GM18867 (cell line): ENCODE results near the gene ZNF716.
"Not testable (repeated sequence)": the region's sequence is repeated elsewhere in the genome, so short reads cannot be mapped to it uniquely, and the experiment has no call there.

ENCODE experiments used
- ATAC-seq: cut with Tn5 transposase; IDR thresholded peaks from one replicate; pipeline ENCODE4 v1.9.1; 2021; ENCODE audit warnings: mild to moderate bottlenecking, moderate library complexity; ENCODE audit not compliant: unreplicated experiment

The ZNF716 gene

DNA sequence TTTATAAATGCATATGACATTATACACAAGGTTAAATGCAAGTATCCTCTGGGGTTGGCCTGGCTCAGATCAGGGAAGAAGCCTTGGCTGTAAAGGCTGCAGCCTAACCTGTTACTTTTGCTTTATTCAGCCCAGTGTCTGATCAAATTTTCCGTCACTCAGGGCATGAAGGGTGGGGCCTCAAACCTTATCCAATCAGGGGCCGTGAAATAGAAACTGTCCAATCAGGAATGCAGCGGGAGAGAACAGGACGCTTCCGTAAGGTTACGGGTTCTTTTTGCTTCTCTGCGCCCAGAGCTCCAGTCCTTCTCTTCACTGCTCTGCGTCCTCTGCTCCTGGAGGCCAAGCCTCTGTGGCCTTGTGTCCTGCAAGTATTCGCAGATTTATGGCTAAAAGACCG is at the start of gene ZNF716:
TSS of gene ZNF716 (plus strand) at position 274 of the 400 bp plus-strand sequence. CDS start at position 386, 112 bp downstream.
- ATAC-seq = no peak

DNA sequence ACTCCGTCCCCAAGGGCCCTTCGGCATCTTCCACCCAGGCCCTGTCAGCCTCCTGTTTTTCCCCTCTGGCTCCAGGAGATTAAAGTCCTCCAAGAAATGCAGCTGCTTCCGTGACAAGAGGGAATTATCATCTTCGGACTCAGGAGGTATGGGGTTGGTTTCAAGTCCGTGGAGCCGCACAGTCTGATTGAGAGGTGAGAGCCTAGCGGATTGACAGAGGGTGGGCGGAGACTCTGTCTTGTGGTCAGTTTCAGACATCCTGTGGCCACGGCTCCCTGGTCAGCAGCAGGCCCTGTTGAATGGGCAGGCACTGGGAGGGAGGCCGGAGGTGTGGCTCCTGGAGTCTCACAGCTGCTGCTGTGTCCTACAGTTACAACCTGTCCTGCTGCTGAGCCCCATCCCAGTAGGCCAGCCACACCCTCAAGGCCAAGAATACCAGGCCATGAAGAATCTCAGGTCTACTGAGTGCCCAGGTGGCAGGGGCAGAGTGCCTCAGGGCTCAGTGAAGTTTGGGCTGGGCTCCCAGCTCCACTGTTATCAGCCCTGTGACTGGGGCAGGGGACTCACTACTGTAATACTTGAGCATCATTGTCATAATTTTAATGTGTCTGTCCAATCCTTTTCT is 49.3 kb upstream of the ZNF716 start:
- ATAC-seq = no peak

DNA sequence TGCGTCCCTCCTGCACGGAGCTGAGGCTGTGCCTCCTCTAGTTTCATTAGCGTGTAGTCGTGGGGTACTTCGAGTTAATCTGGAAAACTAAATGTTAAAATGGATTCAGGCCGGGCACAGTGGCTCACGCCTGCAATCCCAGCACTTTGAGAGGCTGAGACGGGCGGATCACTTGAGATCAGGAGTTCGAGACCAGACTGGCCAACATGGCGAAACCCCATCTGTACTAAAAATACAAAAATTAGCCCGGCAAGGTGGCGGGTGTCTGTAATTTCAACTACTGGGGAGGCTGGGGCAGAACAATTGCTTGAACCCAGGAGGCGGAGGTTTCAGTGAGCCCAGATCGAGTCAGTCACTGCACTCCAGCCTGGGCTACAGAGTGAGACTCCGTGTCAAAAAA is 46.9 kb upstream of the ZNF716 start:
- ATAC-seq = not testable (repeated sequence)

DNA sequence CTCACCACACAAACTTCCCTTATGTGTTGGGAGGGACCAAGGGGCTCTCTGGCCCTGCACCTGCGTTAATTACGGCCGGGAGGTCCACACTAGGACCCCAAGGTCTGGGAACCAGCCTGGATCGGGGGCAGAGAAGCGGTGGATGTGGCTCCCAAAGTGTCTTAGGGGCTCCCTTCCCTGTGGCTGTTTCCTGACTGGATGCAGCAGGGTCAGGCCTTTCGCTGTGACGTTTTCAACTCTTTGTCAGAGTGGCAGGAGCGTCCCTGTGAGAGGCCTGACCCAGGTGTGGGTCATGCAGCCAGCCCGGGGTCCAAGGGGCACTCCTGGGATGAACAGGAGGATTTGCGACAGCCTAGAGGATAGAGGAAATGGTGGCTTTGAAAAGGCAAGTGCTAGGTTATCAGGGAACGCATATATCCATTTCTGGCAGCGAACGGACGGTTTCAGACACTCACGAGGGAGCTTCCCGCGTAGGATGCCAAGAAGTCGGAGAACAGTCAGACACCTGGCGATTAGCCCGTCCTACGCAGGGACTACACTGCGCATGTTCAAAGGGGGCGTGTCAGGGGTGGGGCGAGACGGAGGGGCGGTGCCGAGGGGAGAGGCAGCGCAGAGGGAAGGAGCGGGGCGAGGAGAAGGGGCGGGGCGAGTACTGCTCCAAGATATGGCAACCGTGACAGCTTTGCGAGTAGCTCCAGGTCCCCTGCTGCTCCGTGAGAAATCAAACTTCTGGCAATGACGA is 46.2 kb upstream of the ZNF716 start:
- no peak for ATAC-seq

DNA sequence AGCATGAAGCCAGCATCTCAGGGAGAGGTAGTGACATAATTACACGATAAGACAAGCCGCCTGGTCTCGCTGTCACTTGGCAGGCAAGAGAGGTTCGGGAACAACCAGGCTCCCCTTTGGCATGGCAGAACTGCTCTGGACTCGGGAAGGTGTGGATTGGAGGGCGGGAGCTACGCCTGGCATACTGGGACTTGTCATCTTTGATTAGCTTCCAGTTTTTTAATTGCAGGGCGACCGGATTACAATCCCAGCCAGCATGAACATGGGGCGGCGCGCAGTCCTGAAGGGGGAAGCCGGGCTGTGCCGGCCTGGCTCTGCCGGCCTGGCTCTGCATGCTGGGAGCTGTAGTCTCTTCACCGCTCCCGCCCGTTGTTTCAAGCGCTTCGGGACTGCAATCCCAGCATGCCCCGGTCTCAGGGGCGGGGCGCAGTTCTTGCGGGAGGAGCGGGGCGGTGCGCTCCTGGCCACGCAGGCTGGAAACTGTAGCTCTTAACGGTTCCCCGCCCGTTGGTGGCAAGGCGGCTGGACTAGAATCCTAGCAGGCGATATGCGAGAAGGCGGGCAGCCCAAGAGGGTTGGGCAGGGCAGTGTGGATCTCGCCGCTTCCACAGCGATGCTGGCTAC is 45.5 kb upstream of the ZNF716 start:
- ATAC-seq = no peak

DNA sequence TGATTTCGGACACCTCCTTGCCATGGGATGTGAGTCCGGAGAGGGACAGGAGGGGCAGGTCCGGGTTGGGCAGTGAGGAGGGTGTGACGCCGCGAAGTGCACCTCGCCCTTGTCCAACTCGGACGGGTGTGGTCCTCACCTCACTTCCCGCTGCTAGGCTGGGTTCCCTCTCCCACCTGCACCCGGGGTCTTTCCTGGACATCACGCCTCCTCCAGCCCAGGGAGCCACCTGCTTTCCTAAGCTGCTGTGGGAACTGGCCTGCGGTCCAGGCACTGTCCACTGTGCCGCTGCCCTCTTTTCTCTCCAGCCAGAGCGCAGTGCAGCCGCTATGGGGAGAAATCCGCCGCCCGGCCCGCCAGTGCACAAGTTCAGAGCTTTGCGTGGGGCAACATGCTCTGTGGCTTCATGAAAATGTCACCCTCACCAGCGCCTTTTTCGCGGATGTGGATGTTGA is 45.0 kb upstream of the ZNF716 start:
- ATAC-seq = no peak

DNA sequence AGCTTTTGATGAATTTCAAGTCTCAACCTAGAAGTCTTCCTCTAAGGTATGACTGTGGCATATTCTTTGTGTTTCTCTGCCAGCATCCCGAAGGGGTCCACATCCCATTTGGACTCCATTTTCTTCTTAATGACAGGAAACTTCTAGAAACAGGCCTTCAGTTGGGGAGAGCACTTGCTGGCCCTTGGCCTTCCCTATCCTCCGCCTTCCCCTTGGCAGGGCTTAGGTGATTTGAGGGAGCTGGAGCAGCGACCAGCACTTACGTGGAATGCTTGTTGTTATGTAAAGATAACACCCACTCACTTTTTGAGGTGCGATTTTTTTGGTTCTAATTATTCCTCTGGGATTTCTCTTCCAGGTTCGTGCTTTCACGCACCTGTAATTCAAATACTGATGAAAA is 42.9 kb upstream of the ZNF716 start:
- ATAC-seq = no peak

DNA sequence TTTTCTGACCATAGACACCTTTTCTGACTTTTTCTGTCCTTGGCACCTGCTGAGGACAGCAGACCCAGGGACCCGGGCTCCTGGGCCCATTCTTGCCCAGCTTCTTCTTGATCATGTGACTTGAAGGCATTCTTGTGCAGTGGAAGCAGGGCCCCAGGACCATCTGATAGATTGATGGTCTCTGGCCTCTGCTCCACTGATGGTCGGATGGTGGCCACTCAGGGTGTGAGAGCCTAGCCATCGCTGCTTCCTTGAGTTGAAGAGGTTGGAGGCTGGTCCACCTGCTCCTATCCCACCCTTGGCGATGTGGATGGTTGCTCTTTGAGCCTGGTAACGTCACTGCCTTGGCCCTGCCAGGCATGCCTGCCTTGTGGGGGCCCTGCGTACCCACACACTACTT is 37.8 kb upstream of the ZNF716 start:
- ATAC-seq = no peak

DNA sequence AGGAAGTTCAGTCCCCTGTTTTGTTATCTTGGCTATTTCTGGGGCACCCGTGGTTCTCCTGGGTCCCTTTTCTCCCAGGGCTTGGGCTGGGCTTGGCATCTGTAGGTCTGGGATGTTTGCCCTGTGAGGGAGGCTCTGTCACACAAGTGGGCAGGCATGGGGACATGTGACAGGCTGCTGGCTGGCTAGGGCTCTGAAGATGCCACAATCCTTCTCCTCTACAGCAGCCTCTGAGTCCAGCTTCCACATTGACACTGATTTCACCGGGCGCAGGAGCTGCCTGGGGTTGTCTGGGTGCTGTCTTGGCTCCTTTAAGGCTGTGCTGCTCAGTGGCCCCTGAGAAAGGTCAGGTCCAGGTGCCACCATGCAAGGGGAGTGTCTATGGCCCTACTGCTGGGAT is 37.4 kb upstream of the ZNF716 start:
- ATAC-seq = no peak

DNA sequence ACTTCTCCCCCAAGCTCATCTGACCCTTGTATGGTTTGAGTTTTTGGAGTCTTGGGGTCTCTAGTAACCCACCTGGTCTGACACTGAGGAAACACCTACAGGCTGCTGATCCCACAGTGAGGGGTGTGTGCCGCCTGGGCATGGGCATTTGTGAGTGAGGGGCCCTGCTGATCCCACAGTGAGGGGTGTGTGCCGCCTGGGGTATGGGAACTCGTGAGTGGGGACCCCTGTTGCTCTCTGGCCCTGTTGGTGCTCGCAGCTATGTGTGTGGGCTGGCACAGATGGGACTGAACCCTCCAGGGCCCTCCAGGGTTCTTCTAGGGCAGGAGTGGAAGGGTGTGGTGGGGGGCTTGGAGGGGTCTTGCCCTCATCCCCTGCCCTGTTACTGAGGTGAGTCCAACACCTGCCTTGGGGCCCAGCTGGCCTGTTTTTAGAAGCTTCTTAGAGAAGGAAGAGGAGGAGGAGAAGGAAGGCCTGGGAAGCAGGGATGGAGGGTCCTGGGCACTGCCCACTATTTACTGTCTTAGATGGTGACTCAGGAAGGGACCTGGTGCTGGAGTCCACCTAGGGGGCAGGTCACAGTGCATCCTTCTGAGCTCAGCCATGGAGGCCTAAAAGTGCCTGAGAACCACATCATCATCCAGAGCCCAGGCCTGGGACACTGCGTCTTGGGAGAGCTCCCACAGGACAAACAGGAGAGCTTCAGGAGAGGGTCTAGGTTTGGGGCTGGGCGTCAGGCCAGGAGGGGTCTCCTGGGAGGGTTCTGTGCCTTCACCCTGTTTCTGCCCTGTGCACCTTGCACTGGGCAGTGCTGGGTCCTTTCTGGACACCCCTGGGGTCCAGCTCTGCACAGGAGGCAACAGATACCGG is 36.2 kb upstream of the ZNF716 start:
- no peak for ATAC-seq

DNA sequence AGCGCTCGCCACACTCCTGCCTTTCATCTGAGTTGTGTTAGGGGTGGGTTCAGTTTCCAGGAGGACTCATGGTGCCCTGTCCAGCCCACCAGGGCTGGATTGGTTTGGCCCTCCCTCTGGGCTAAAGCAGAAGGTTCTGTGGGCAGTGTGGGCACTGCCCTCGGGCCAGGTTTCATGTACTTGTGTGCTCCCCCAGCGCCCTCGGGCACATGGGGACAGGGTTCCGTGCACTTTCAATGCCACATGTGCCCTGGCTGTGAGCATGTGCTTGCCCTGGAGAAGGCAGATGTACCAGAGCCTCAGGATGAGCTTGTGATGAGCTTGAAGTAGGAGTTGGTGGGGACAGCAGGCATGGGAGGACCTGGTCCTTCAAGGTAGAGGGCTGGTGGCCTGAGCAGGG is 35.6 kb upstream of the ZNF716 start:
- no peak for ATAC-seq

DNA sequence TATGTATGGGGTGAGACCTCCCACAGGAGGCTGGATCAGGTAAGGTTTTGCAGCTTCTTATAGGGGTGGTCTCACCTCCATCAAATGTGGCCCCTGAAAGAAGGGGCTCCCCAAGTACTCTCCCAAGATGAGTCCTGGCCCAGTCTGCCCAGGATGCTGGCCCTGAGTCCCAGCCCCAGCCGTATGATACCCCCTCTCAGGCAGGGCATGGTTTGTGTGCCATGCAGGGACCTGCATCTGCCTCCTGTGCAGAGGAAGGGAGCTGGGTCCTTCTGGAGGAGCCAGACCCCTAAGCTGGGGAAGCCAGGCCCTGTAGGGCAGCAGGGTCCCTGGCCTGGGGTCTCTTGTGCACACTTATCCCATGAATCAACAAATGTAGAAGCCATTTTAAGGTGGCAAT is 35.1 kb upstream of the ZNF716 start:
- no peak for ATAC-seq

DNA sequence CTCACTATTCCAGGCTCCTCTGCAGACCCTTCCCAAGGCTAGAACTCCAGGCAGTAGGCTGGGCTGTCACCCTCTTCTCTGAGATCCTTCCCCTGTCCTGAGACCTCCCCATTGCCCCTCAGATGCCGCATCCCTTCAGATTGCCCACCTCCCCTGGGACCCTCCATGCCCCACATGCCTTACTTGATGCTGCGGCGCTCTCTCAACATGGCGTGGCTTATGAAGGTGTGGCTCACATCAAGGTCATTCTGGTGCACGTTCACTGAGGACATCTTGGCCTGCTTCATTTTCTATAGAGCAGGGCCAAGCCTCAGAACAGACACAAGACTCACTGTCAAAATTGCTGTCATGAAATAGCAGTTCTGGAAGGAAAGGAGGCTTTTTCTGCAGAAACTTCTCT is 34.7 kb upstream of the ZNF716 start:
- no peak for ATAC-seq

DNA sequence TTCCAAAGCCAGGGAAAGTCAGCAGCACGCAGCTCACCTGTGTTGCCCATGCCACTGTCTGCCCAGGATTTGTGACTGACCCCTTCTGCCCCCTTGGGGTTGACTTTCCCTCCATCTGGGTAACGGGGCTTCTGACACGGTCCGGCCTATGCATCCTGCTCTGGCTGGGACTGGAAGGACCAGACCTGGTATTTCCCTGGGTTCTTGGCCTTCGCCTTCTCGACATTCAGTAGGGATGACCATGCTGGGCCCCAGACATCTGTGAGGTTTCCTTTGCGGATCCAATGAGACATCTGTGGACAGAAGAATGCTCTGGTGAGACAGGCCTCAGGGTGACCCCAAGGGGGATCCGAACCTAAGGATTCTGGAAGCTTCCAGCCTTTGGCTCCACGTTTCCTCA is 34.2 kb upstream of the ZNF716 start:
- no peak for ATAC-seq

DNA sequence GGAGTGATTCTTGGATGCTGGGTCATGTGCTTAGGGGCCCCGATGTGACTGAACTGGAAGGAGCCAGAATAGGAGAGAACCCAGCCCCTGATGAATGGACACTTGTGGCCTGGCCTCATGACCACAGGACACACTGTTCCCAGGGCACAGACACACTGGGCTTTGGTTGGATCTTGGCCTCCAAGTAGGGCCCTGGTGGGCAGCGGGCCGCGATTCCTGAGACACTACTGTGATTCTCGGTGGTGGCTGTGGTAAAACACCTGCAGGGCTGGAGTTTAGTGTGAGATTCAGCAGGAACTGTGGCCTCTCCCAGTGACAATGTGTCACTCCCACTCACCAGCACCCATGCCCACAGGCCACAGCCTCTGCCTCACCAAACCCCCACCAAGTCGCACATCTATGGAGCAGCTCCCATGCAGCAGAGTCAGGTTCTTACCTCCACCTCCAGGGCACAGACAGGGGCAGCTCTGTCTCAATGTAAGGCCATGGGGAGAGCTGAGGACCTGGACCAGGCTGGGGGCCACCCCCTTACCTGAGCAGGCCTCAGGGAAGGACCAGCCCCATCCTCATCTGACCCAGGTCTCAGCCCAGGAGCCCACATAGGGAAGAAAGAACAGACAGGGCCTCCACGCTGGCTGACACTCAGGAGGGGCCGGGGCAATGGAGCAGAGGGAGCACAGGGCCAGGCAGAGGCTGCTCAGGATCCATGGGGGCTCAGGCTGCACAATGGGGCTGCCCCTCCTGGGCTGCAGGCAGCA is 33.2 kb upstream of the ZNF716 start:
- no peak for ATAC-seq

DNA sequence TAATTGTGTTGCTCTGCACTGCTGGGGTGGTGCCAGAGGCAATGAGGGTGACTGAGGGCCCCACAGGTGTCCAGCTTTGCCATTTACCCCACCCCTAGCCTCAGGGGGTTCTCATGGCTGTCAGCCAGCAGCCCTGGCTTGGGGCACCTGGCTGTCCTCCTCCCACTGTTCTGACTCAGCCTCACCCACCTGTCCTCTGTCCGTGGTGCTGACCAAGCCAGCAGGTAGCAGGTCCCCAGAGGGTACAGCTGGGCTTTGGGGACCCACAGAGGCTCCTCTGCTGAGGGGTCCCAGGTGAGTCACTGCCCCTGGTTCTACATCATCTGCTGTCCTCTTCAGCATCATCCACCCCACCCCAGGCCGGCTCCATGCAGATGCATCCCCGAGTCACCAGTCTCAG is 32.2 kb upstream of the ZNF716 start:
- no peak for ATAC-seq

DNA sequence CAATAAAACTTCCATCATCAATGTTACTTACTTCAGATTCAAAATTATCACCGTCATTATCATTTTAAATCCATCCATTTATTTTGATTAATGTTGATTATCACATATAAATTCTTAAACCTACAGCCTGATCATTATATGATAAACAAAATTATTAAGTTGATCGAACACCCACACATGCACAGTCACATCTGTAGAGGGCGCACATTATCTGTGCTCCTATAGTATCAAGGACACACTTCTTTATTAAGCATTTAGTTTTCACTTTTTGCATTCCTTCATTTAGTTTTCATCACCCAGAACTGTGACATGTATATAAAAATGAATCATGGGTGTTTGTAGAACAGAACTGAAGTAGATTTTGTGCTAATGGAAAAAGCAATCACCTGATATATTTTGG is 26.2 kb upstream of the ZNF716 start:
- ATAC-seq = no peak

DNA sequence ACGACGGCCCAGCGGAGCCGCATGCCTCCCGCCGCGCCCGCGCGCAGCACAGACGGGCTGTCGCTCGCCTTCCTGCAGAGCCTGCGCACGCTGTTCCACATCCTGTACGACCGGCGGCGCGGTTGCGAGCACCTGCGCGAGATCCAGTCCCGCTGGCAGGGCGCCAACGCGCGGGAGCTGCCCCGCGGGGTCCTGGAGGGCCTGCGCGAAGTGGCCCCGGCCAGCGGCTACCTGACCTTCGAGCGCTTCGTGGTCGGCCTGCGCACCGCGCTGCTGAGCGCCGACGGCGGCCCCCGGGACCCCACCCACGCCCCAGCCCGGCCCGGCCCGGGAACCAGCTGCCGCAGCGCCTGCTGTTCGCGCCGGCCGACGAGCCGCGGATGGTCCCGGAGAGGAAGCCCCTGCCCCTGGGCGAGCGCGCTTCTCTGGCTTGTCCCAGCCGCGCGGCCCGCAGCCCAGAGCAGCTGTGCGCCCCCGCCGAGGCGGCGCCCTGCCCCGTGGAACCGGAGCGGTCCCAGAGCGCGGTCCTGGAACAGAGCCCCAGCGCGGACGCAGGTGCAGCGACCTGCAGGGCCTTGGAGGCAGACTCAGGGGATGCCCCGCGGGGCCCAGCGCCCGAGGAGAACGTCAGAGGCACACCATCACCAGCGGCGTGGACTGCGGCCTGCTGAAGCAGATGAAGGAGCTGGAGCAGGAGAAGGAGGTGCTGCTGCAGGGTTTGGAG is 25.3 kb upstream of the ZNF716 start:
- ATAC-seq = no peak

DNA sequence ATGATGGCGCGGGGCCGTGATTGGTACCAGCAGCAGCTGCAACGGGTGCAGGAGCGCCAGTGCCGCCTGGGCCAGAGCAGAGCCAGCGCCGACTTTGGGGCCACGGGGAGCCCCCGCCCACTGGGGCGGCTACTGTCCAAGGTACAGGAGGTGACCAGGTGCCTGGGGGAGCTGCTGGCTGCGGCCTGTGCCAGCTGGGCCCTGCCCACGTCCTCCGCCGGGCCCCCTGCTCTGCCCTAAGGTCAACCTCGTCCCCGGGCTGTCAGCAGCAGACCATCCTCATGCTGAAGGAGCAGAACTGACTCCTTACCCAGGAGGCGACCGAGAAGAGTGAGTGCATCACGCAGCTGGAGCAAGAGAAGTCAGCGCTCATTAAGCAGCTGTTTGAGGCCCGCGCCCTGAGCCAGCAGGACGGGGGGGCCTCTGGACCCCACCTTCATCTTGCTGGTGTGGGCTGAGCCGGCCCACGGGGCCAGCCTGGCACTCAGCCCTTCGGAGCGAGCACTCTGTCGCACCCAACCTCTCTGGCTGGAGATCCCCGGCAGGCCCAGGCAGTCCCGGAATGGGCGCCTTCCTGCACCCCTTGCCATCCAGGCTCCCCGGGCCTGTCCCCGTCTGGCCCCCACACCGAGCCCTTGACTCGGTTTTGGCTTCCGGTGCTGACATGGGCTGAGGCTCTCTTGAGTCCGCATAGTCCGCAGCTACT is 24.6 kb upstream of the ZNF716 start:
- no peak for ATAC-seq
